HCT116 (cell line): ENCODE results near the gene IPCEF1. TPM values are rescaled to one million over a fixed set of nuclear protein-coding genes. Genes with fewer than 3 reads are reported as not detected.

ENCODE experiments used
- ATAC-seq: fragments of 200-7000 bp; cut with Tn5 transposase; 2 replicates; pipeline ENCODE4 v1.9.1; 2020; ENCODE audit warnings: mild to moderate bottlenecking, moderate library complexity
- BruUV-seq: library from RNA; stranded (reverse); fragments of 400-500 nt; replicated peaks from 2 replicates; lab custom pipeline; 2021; lab: Mats Ljungman, UMichigan
- CTCF ChIA-PET: fragments of 300-600 bp; sonication (Branson Sonifier 250); formaldehyde crosslinking; loops from one replicate; lab custom pipeline; 2021; ENCODE audit warnings: antibody characterized with exemption; lab: Charles Lee
- POLR2A ChIA-PET: fragments of 300-600, 350-600 bp; sonication (Branson Sonifier 250); formaldehyde crosslinking; loops from one replicate; lab custom pipeline; 2021; ENCODE audit warnings: antibody characterized with exemption; lab: Charles Lee
- RAD21 ChIA-PET, 2 experiments: fragments of 300-600 bp; sonication (Branson Sonifier 250); formaldehyde crosslinking; loops; one replicate each; lab custom pipeline; 2023; ENCODE audit warnings: low total read pairs in 2 of 2; ENCODE audit not compliant: uncharacterized antibody in 2 of 2, unreplicated experiment in 2 of 2, low non-redundant PET in 1 of 2; lab: Charles Lee
- DNase-seq: peaks from one replicate; pipeline ENCODE4 v3.0.0-alpha.2; 2010; ENCODE audit warnings: low read depth, low spot score
- H2AFZ ChIP-seq: fragments of 200-600 bp; shearing (Covaris generic), sonication (generic); 2 replicates; pipeline ENCODE4 v1.6.1; 2017; ENCODE audit warnings: low read depth, mixed run types, mixed read lengths, antibody characterized with exemption, low read length; ENCODE audit not compliant: poor library complexity, severe bottlenecking
- H3K27ac ChIP-seq: 2 replicates; pipeline ENCODE4 v1.5.1; 2012; ENCODE audit warnings: low read depth, low read length
- H3K27me3 ChIP-seq: fragments of 200-600 bp; sonication (generic); 2 replicates; pipeline ENCODE4 v1.6.1; 2016; ENCODE audit warnings: mixed run types, low read length, mixed read lengths; ENCODE audit not compliant: insufficient read depth
- H3K36me3 ChIP-seq, 2 experiments: fragments of 200-500 bp in 1 of 2; fragments of 200-600 bp in 1 of 2; sonication (Bioruptor generic) in 1 of 2; sonication (generic) in 1 of 2; 2 replicates each; pipeline versions ENCODE4 v1.5.1 to v1.6.1; 2014 to 2016; ENCODE audit warnings: low read length in 2 of 2, inconsistent platforms in 1 of 2, mixed read lengths in 1 of 2, mixed run types in 1 of 2; ENCODE audit not compliant: insufficient read depth in 2 of 2, control insufficient read depth in 1 of 2
- H3K4me1 ChIP-seq, 2 experiments: fragments of 200-600 bp in 1 of 2; sonication (generic) in 1 of 2; 2 replicates each; pipeline versions ENCODE4 v1.5.1 to v1.6.1; 2012 to 2017; ENCODE audit warnings: low read length in 2 of 2, inconsistent platforms in 1 of 2, mild to moderate bottlenecking in 1 of 2, mixed read lengths in 1 of 2, mixed run types in 1 of 2, moderate library complexity in 1 of 2; ENCODE audit not compliant: insufficient read depth in 2 of 2, control insufficient read depth in 1 of 2
- H3K4me2 ChIP-seq: fragments of 200-600 bp; sonication (generic); 2 replicates; pipeline ENCODE4 v1.6.1; 2017; ENCODE audit warnings: mixed run types, low read length, mixed read lengths
- H3K4me3 ChIP-seq, 2 experiments: fragments of 200-600 bp in 1 of 2; sonication (generic) in 1 of 2; replicated peaks in 1 of 2; 2 replicates each; pipeline ENCODE4 v1.5.1; 2011 to 2016; ENCODE audit warnings: low read length in 2 of 2, control low read depth in 1 of 2, low read depth in 1 of 2, mild to moderate bottlenecking in 1 of 2, mixed read lengths in 1 of 2, mixed run types in 1 of 2
- H3K79me2 ChIP-seq: fragments of 200-600 bp; sonication (generic); 2 replicates; pipeline ENCODE4 v1.6.1; 2017; ENCODE audit warnings: mild to moderate bottlenecking, mixed run types, low read length, moderate library complexity, mixed read lengths; ENCODE audit not compliant: insufficient read depth
- H3K9ac ChIP-seq: fragments of 200-600 bp; sonication (generic); 2 replicates; pipeline ENCODE4 v1.6.1; 2016; ENCODE audit warnings: low read length, mixed read lengths
- H3K9me2 ChIP-seq: fragments of 200-600 bp; sonication (generic), shearing (Covaris generic); 2 replicates; pipeline ENCODE4 v1.6.1; 2017; ENCODE audit warnings: mixed run types, mild to moderate bottlenecking, moderate library complexity; ENCODE audit not compliant: insufficient read depth
- H3K9me3 ChIP-seq, 2 experiments: fragments of 200-500 bp in 1 of 2; fragments of 200-600 bp in 1 of 2; sonication (Bioruptor generic) in 1 of 2; sonication (generic) in 1 of 2; 2 replicates each; pipeline ENCODE4 v1.6.1; 2014 to 2017; ENCODE audit warnings: low read length in 2 of 2, mixed read lengths in 2 of 2, inconsistent platforms in 1 of 2, low read depth in 1 of 2, mild to moderate bottlenecking in 1 of 2, mixed run types in 1 of 2, moderate library complexity in 1 of 2; ENCODE audit not compliant: control insufficient read depth in 1 of 2, insufficient read depth in 1 of 2
- H4K20me1 ChIP-seq: fragments of 200-600 bp; sonication (generic), shearing (Covaris generic); 2 replicates; pipeline ENCODE4 v1.6.1; 2017; ENCODE audit warnings: mixed run types, mild to moderate bottlenecking, moderate library complexity; ENCODE audit not compliant: insufficient read depth
- ATF3 ChIP-seq: IDR thresholded peaks from 2 replicates; pipeline ENCODE4 v1.6.1; 2012
- CEBPB ChIP-seq: IDR thresholded peaks from 2 replicates; pipeline ENCODE4 v1.6.1; 2012; ENCODE audit warnings: low read depth
- CTCF ChIP-seq, 3 experiments: fragments of 200-600 bp in 1 of 3; sonication (generic) in 1 of 3; IDR thresholded peaks in 2 of 3; conservative IDR thresholded peaks in 1 of 3; 2 replicates each; pipeline ENCODE4 v1.5.1; 2012 to 2017; ENCODE audit warnings: low read depth in 2 of 3, low read length in 2 of 3, antibody characterized with exemption in 1 of 3, borderline replicate concordance in 1 of 3, control low read depth in 1 of 3, mild to moderate bottlenecking in 1 of 3, mixed read lengths in 1 of 3, mixed run types in 1 of 3, moderate library complexity in 1 of 3; ENCODE audit not compliant: insufficient read depth in 1 of 3
- EGR1 ChIP-seq: IDR thresholded peaks from 2 replicates; pipeline ENCODE4 v1.6.1; 2012; ENCODE audit warnings: low read depth
- ELF1 ChIP-seq: IDR thresholded peaks from 2 replicates; pipeline ENCODE4 v1.6.1; 2012; ENCODE audit warnings: low read depth, borderline replicate concordance
- EZH2 ChIP-seq: fragments of 200-600 bp; sonication (generic); IDR thresholded peaks from 2 replicates; pipeline ENCODE4 v1.6.1; 2017; ENCODE audit warnings: antibody characterized with exemption, mixed run types
- EZH2phosphoT487 ChIP-seq: fragments of 200-600 bp; IDR thresholded peaks from 2 replicates; pipeline ENCODE4 v1.6.1; 2018; ENCODE audit warnings: antibody characterized with exemption, borderline replicate concordance
- FOSL1 ChIP-seq: IDR thresholded peaks from 2 replicates; pipeline ENCODE4 v1.6.1; 2012; ENCODE audit warnings: low read depth
- JUND ChIP-seq: IDR thresholded peaks from 2 replicates; pipeline ENCODE4 v1.6.1; 2012
- MAX ChIP-seq: IDR thresholded peaks from 2 replicates; pipeline ENCODE4 v1.6.1; 2012
- POLR2A ChIP-seq: IDR thresholded peaks from 2 replicates; pipeline ENCODE4 v1.7.0; 2011; ENCODE audit warnings: borderline replicate concordance; ENCODE audit not compliant: insufficient read depth, insufficient read length; ENCODE audit errors: extremely low read depth
- RAD21 ChIP-seq: IDR thresholded peaks from 2 replicates; pipeline ENCODE4 v1.6.1; 2012; ENCODE audit warnings: low read depth, mild to moderate bottlenecking
- SP1 ChIP-seq: IDR thresholded peaks from 2 replicates; pipeline ENCODE4 v1.6.1; 2012; ENCODE audit warnings: low read depth
- SRF ChIP-seq: IDR thresholded peaks from 2 replicates; pipeline ENCODE4 v1.6.1; 2012; ENCODE audit warnings: low read depth
- TCF7L2 ChIP-seq: IDR thresholded peaks from 2 replicates; pipeline ENCODE4 v1.7.0; 2011; ENCODE audit warnings: borderline replicate concordance, inconsistent platforms; ENCODE audit not compliant: insufficient read depth, insufficient read length; ENCODE audit errors: extremely low read depth
- YY1 ChIP-seq: IDR thresholded peaks from 2 replicates; pipeline ENCODE4 v1.6.1; 2011; ENCODE audit warnings: low read length, low read depth, moderate library complexity, mild to moderate bottlenecking; ENCODE audit not compliant: insufficient replicate concordance; ENCODE audit errors: extremely low read depth
- ZFX ChIP-seq: fragments of 450-650 bp; IDR thresholded peaks from 2 replicates; pipeline ENCODE4 v1.6.1; 2017
- intact Hi-C: fragments of 100-400 bp; cut with micrococcal nuclease; formaldehyde crosslinking; loops from 2 replicates; pipeline ENCODE4 v1.10.0; 2022
- total RNA-seq: library from RNA; stranded (reverse); gene quantifications from one replicate; pipeline ENCODE4 v1.2.1, GENCODE V29; 2021; ENCODE audit not compliant: unreplicated experiment

Gene IPCEF1
- total RNA-seq, 1 experiment from 2014 or later = 0.32 TPM

- TF ChIP-seq CTCF (IDR thresholded peaks at IDR 0.05 in 2 of 3, conservative IDR thresholded peaks at IDR 0.05 in 1 of 3; ENCODE audit: borderline replicate concordance in 1 of 3, insufficient read depth in 1 of 3, low read depth in 2 of 3, low read length in 2 of 3) (no peak), MAX (no peak)
Observed at GRCh38 chr6:154169193-154169847, 187.3 kb downstream of the IPCEF1 start (continued).

GRCh38 chr6:154167126-154167525, 189.5 kb downstream of the IPCEF1 start:
- H3K9me2 ChIP-seq = 0 out of 2 replicates have a peak, but pooled peaks cover 2% of the 10 kb centered on the region
- intact Hi-C loops = no loop called here

More at GRCh38 chr6:154167126-154167525, 189.5 kb downstream of the IPCEF1 start:
- H3K27me3 ChIP-seq = no peaks in the 10 kb centered on the region
- H3K4me2 ChIP-seq = no peak overlapping the region
- ChIA-PET CTCF (no interaction called here), RAD21 (no interaction called here), POLR2A (no interaction called here)
- TF ChIP-seq RAD21 (no peak), SP1 (no peak), EZH2 (no peak), ATF3 (no peak), MAX (no peak), CEBPB (no peak), EGR1 (no peak), POLR2A (no peak), YY1 (no peak), ELF1 (no peak), SRF (no peak), ZFX (no peak), EZH2phosphoT487 (no peak), CTCF (IDR thresholded peaks at IDR 0.05 in 2 of 3, conservative IDR thresholded peaks at IDR 0.05 in 1 of 3; ENCODE audit: borderline replicate concordance in 1 of 3, insufficient read depth in 1 of 3, low read depth in 2 of 3, low read length in 2 of 3) (no peak), TCF7L2 (no peak), FOSL1 (no peak), JUND (no peak)
- H3K4me3 ChIP-seq = no peak overlapping the region
- no peak overlapping the region for H2AFZ ChIP-seq
- no peak for DNase-seq
- ATAC-seq = no peak
- H3K27ac ChIP-seq = no peak overlapping the region
- no peaks in the 10 kb centered on the region for H3K36me3 ChIP-seq
- no peaks in the 10 kb centered on the region for H4K20me1 ChIP-seq
- no peaks in the 10 kb centered on the region for H3K79me2 ChIP-seq
- no TSS peak for BruUV-seq
- peaks cover 1 to 2% of the 10 kb centered on the region in 2 experiments; a peak in 2 of 4 replicates for H3K4me1 ChIP-seq
- H3K9ac ChIP-seq = no peak overlapping the region
- no peaks in the 10 kb centered on the region for H3K9me3 ChIP-seq
